CD4-positive, alpha-beta T cell treated with Interleukin-1 beta for 1 hour (primary cell): Measurements from ENCODE around the gene OLIG3.

Source experiments
- DNase-seq, 2 donors: peaks; one replicate each; pipeline ENCODE4 v3.0.0-alpha.2; 2020 to 2022

Gene OLIG3

GRCh38 chr6:137495703-137496336 is 1.6 kb upstream of the OLIG3 start:
- no peak for DNase-seq

- no peak for DNase-seq
Observed at GRCh38 chr6:137494988-137495702, 951 bp upstream of the OLIG3 start.

GRCh38 chr6:137493218-137494038 is 766 bp downstream of the OLIG3 start:
- DNase-seq, result no peak

GRCh38 chr6:137492289-137493217 is 1.6 kb downstream of the OLIG3 start:
- no peak for DNase-seq

GRCh38 chr6:137491478-137491877 is 2.7 kb downstream of the OLIG3 start:
- no peak for DNase-seq

GRCh38 chr6:137490961-137491360 is 3.2 kb downstream of the OLIG3 start:
- DNase-seq, result no peak

- DNase-seq, result no peak
Observed at GRCh38 chr6:137490006-137490905, 3.9 kb downstream of the OLIG3 start.

- DNase-seq, result no peak
Observed at GRCh38 chr6:137489046-137490005, 4.9 kb downstream of the OLIG3 start.

GRCh38 chr6:137488150-137489045 is 5.8 kb downstream of the OLIG3 start:
- DNase-seq, result no peak

GRCh38 chr6:137487869-137488149 is 6.4 kb downstream of the OLIG3 start:
- DNase-seq, result no peak

GRCh38 chr6:137487181-137487868 is 6.9 kb downstream of the OLIG3 start:
- no peak for DNase-seq

GRCh38 chr6:137486416-137486815 is 7.8 kb downstream of the OLIG3 start:
- no peak for DNase-seq

- DNase-seq, result no peak
Observed at GRCh38 chr6:137480431-137480830, 13.8 kb downstream of the OLIG3 start.

- DNase-seq, result no peak
Observed at GRCh38 chr6:137475103-137475502, 19.1 kb downstream of the OLIG3 start.

- DNase-seq, result no peak
Observed at GRCh38 chr6:137473598-137473997, 20.6 kb downstream of the OLIG3 start.

- DNase-seq, result no peak
Observed at GRCh38 chr6:137472641-137473137, 21.5 kb downstream of the OLIG3 start.

GRCh38 chr6:137471986-137472385 is 22.2 kb downstream of the OLIG3 start:
- no peak for DNase-seq

GRCh38 chr6:137471497-137471896 is 22.7 kb downstream of the OLIG3 start:
- no peak for DNase-seq

GRCh38 chr6:137467211-137467610 is 27.0 kb downstream of the OLIG3 start:
- DNase-seq, result no peak
